HepG2 (cell line): ENCODE measurements around the gene MS4A18. TPM values are rescaled to one million over a fixed set of nuclear protein-coding genes. Genes with fewer than 3 reads are reported as not detected.

Experiments used
- ATAC-seq: fragments of 200-7000 bp; cut with Tn5 transposase; 3 replicates; pipeline ENCODE4 v1.9.1; 2020; ENCODE audit warnings: mild to moderate bottlenecking, moderate library complexity
- BruUV-seq: library from RNA; stranded (reverse); fragments of 400-500 nt; replicated peaks from 2 replicates; lab custom pipeline; 2021; lab: Mats Ljungman, UMichigan
- CTCF ChIA-PET: fragments of 300-600 bp; formaldehyde crosslinking; extraction: SDS; loops from one replicate; lab custom pipeline; 2021; ENCODE audit warnings: low total read pairs, inconsistent platforms, low intra/inter-chr PET ratio; lab: Yijun Ruan, JAX
- POLR2A ChIA-PET: fragments of 350-600 bp; sonication (Branson Sonifier 250); formaldehyde crosslinking; loops from one replicate; lab custom pipeline; 2020; ENCODE audit warnings: antibody characterized with exemption, inconsistent platforms; lab: Yijun Ruan, JAX
- DNase-seq: peaks from one replicate; pipeline ENCODE4 v3.0.0-alpha.2; 2015; ENCODE audit warnings: low spot score
- FAIRE-seq: peaks from 3 replicates; lab custom pipeline; 2011; peaks lifted over from hg19 to GRCh38; lab: Jason Lieb, UNC
- H2AFZ ChIP-seq: one replicate; pipeline ENCODE4 v1.6.1; 2011; ENCODE audit warnings: low read length, inconsistent platforms
- H3K27ac ChIP-seq: fragments of 300-600 bp; 3 replicates; pipeline ENCODE4 v1.8.0; 2011; ENCODE audit warnings: mixed run types, mild to moderate bottlenecking, mixed read lengths, low read length, inconsistent platforms; ENCODE audit not compliant: insufficient read depth; ENCODE audit errors: extremely low read length
- H3K27me3 ChIP-seq, 2 experiments: fragments of 200-600 bp in 1 of 2; 2 replicates in 1 of 2; 3 replicates in 1 of 2; pipeline versions ENCODE4 v1.6.0 to v1.8.0; 2011; ENCODE audit warnings: low read length in 2 of 2, mild to moderate bottlenecking in 2 of 2, moderate library complexity in 2 of 2, inconsistent platforms in 1 of 2; ENCODE audit not compliant: insufficient read depth in 2 of 2, control insufficient read depth in 1 of 2
- H3K36me3 ChIP-seq, 2 experiments: fragments of 200-600 bp in 1 of 2; replicated peaks in 1 of 2; 2 replicates in 1 of 2; 3 replicates in 1 of 2; pipeline versions ENCODE4 v1.5.1 to v1.8.0; 2011; ENCODE audit warnings: low read length in 2 of 2, inconsistent platforms in 1 of 2; ENCODE audit not compliant: insufficient read depth in 2 of 2, control insufficient read depth in 1 of 2
- H3K4me1 ChIP-seq: 2 replicates; pipeline ENCODE4 v1.5.1; 2012; ENCODE audit warnings: low read length, inconsistent platforms; ENCODE audit not compliant: insufficient read depth
- H3K4me2 ChIP-seq: 2 replicates; pipeline ENCODE4 v1.6.0; 2011; ENCODE audit warnings: low read depth, low read length, inconsistent platforms
- H3K4me3 ChIP-seq, 3 experiments: fragments of 200-600 bp in 1 of 3; sonication (generic), shearing (Covaris generic) in 1 of 3; replicated peaks in 1 of 3; 2 replicates each; pipeline ENCODE4 v1.5.1; 2011 to 2016; ENCODE audit warnings: low read length in 3 of 3, inconsistent platforms in 2 of 3, low read depth in 2 of 3, mild to moderate bottlenecking in 2 of 3, control low read depth in 1 of 3, mixed read lengths in 1 of 3; ENCODE audit not compliant: insufficient read depth in 1 of 3
- H3K79me2 ChIP-seq: one replicate; pipeline ENCODE4 v1.6.1; 2011; ENCODE audit warnings: low read length, inconsistent platforms; ENCODE audit not compliant: insufficient read depth
- H3K9ac ChIP-seq: 2 replicates; pipeline ENCODE4 v1.6.0; 2011; ENCODE audit warnings: mild to moderate bottlenecking, low read depth, low read length, inconsistent platforms; ENCODE audit not compliant: insufficient read depth
- H3K9me3 ChIP-seq: 2 replicates; pipeline ENCODE4 v1.5.1; 2012; ENCODE audit warnings: mild to moderate bottlenecking, low read length
- H4K20me1 ChIP-seq: 2 replicates; pipeline ENCODE4 v1.6.0; 2011; ENCODE audit warnings: inconsistent platforms, mild to moderate bottlenecking, low read length, moderate library complexity; ENCODE audit not compliant: insufficient read depth
- ATF7 ChIP-seq, 2 experiments: fragments of 450-650 bp in 1 of 2; sonication (generic) in 1 of 2; formaldehyde crosslinking in 1 of 2; IDR thresholded peaks; 2 replicates each; pipeline versions ENCODE4 v1.4.0 to v1.6.1; 2016 to 2020; ENCODE audit warnings: antibody characterized with exemption in 1 of 2, mild to moderate bottlenecking in 1 of 2, missing genetic modification reagents in 1 of 2
- MED1 ChIP-seq: sonication (generic); formaldehyde crosslinking; IDR thresholded peaks from 2 replicates; pipeline ENCODE4 v1.4.0; 2020; ENCODE audit warnings: missing genetic modification reagents
- PCBP1 ChIP-seq: fragments of 200-400 bp; formaldehyde crosslinking; IDR thresholded peaks from 2 replicates; pipeline ENCODE4 v1.6.1; 2017; ENCODE audit warnings: mild to moderate bottlenecking, low read depth, low read length, borderline replicate concordance
- SRF ChIP-seq: IDR thresholded peaks from 2 replicates; pipeline ENCODE4 v1.6.1; 2011; ENCODE audit warnings: mild to moderate bottlenecking, low read depth, low read length, moderate library complexity
- ZSCAN21 ChIP-seq: sonication (generic); formaldehyde crosslinking; IDR thresholded peaks from 2 replicates; pipeline ENCODE4 v1.8.0; 2022; ENCODE audit warnings: mild to moderate bottlenecking, missing genetic modification reagents, moderate library complexity, borderline replicate concordance
- WGBS: methylation state at CpG from one replicate; pipeline ENCODE4 v1.1.6; 2017; ENCODE audit warnings: low lambda C conversion rate; 5-methylcytosine and 5-hydroxymethylcytosine counted together
- in situ Hi-C: cut with HindIII; loops from 2 replicates; pipeline ENCODE4 v1.10.0; 2017; ENCODE audit warnings: low pct_unique_long_range_greater_than_20kb; ENCODE audit not compliant: extremely low pct_ligation_motif_present
- intact Hi-C: fragments of 100-400 bp; cut with micrococcal nuclease; formaldehyde crosslinking; loops from one replicate; pipeline ENCODE4 v1.10.0; 2022; ENCODE audit not compliant: unreplicated experiment
- polyA plus RNA-seq, 8 experiments: library from polyadenylated mRNA; depleted of rRNA in 3 of 8; stranded (reverse) in 7 of 8; unstranded in 1 of 8; fragments of >200 nt; fragmentation: Illumina TruSeq in 4 of 8; extraction: Trizol in 4 of 8; gene quantifications; 2 replicates each; pipeline versions ENCODE4 v1.2.1 to v1.2.3, GENCODE V29; 2011 to 2016; ENCODE audit warnings: low read depth in 4 of 8, missing spikeins in 1 of 8, mixed read lengths in 1 of 8; ENCODE audit not compliant: insufficient read depth in 1 of 8
- total RNA-seq, 5 experiments: library from RNA; depleted of rRNA; stranded (reverse); fragments of >200 nt; fragmentation: Illumina TruSeq; extraction: Trizol; gene quantifications; 2 replicates each; pipeline ENCODE4 v1.2.3, GENCODE V29; 2016; ENCODE audit warnings: low read depth in 1 of 5
- TF ChIP-seq, protein P1 (sequence below): sonication (generic); formaldehyde crosslinking; IDR thresholded peaks from 2 replicates; pipeline ENCODE4 v1.5.1; 2020; ENCODE audit warnings: missing genetic modification reagents, mild to moderate bottlenecking, borderline replicate concordance
- TF ChIP-seq, protein P2 (sequence below): sonication (generic); formaldehyde crosslinking; IDR thresholded peaks from 2 replicates; pipeline ENCODE4 v1.8.0; 2022; ENCODE audit warnings: mild to moderate bottlenecking, missing genetic modification reagents, borderline replicate concordance

The MS4A18 gene
- total and polyA plus RNA-seq, 2 of the 13 experiments (the other 11 are each of a cell fraction or from before 2014, with no cell fraction given), result not detected

DNA sequence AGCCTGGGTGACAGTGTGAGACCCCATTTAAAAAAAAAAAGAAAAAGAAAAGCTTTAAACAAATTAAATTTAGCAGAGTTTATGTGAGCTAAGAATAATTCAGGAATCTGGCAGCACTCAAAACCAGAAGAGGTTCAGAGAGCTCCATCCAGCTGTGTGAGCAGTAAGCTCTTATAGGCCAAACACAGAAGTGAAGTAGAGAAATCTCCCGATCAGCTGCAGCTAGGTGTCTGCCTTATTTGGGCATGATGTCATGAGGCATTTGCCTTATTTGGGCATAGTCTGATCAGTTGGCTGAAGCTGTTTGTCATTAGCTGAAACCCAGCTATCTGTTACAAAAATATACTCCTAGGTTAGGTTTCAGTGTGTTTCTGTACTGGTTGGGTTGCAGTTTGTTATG is 40.4 kb downstream of the MS4A18 start:
- no peak for ATAC-seq
- BruUV-seq, result no TSS peak
- intact Hi-C loops (loop anchor here (5.0 kb wide), 1 partner anchor 403 kb away; no protein-coding TSS in a partner anchor), in situ Hi-C loops (no loop called here)
- H4K20me1 ChIP-seq, result no peaks in the 10 kb centered on the region
- no peak for DNase-seq
- no peaks in the 10 kb centered on the region for H3K4me1 ChIP-seq
- H3K4me2 ChIP-seq, result no peak overlapping the region
- ChIA-PET CTCF (no interaction called here), POLR2A (no interaction called here)
- H3K9me3 ChIP-seq, result no peaks in the 10 kb centered on the region
- no peak overlapping the region for H3K9ac ChIP-seq
- H3K79me2 ChIP-seq, result no peaks in the 10 kb centered on the region
- FAIRE-seq, result no peak
- peaks cover 1 to 23% of the 10 kb centered on the region in 2 experiments; a peak in 2 of 5 replicates for H3K27me3 ChIP-seq
- 0% methylated on average over 1 of the region's 1 CpG for WGBS
- H2AFZ ChIP-seq, result no peak overlapping the region
- TF ChIP-seq SRF, result peak; percentile 92
- no peak for TF ChIP-seq PCBP1
- TF ChIP-seq, protein P1, sequence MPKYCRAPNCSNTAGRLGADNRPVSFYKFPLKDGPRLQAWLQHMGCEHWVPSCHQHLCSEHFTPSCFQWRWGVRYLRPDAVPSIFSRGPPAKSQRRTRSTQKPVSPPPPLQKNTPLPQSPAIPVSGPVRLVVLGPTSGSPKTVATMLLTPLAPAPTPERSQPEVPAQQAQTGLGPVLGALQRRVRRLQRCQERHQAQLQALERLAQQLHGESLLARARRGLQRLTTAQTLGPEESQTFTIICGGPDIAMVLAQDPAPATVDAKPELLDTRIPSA (CRISPR knock-in tag), result no peak
- 0 out of 2 replicates have a peak, but pooled peaks have one; percentile 5 for TF ChIP-seq ATF7 (IDR thresholded peaks at IDR 0.05)
- no peak for TF ChIP-seq ATF7 (CRISPR knock-in tag; IDR thresholded peaks at IDR 0.05)
- no peak overlapping the region for H3K4me3 ChIP-seq
- no peak overlapping the region for H3K27ac ChIP-seq
- no peaks in the 10 kb centered on the region for H3K36me3 ChIP-seq

DNA sequence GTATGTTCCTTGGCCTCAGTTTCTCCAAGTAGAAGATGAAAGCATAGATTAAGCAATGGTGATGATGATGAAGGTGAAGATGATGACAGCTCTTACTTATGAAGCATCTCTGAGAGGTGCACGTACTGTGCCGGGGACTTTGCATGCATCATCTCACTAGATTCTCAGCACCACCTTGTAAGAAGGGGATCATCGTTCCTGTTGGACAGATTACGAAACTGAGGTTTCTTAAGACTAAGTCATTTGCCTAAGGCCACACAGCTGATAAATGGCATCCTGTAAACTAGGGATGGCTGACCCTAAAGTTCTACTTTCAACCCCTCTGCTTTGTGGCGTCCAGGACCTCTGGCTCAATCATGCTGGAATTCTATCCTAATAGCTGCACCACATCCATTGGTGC is 40.8 kb downstream of the MS4A18 start:
- H3K9ac ChIP-seq, result no peak overlapping the region
- no TSS peak for BruUV-seq
- 44% methylated on average over 5 of the region's 5 CpGs for WGBS
- no peaks in the 10 kb centered on the region for H3K9me3 ChIP-seq
- no peak overlapping the region for H2AFZ ChIP-seq
- peaks cover 0 to 23% of the 10 kb centered on the region in 2 experiments; a peak in 2 of 5 replicates for H3K27me3 ChIP-seq
- H3K4me3 ChIP-seq, result no peak overlapping the region
- ChIA-PET POLR2A (no interaction called here), CTCF (no interaction called here)
- H3K36me3 ChIP-seq, result no peaks in the 10 kb centered on the region
- intact Hi-C loops, result no loop called here
- ATAC-seq (no peak), DNase-seq (no peak), FAIRE-seq (no peak)
- in situ Hi-C loops, result no loop called here
- H3K27ac ChIP-seq, result no peak overlapping the region
- TF ChIP-seq, protein P2, sequence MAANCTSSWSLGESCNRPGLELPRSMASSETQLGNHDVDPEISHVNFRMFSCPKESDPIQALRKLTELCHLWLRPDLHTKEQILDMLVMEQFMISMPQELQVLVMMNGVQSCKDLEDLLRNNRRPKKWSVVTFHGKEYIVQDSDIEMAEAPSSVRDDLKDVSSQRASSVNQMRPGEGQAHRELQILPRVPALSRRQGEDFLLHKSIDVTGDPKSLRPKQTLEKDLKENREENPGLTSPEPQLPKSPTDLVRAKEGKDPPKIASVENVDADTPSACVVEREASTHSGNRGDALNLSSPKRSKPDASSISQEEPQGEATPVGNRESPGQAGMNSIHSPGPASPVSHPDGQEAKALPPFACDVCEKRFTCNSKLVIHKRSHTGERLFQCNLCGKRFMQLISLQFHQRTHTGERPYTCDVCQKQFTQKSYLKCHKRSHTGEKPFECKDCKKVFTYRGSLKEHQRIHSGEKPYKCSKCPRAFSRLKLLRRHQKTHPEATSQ (CRISPR knock-in tag), result no peak
- TF ChIP-seq MED1 (CRISPR knock-in tag) (no peak), ZSCAN21 (CRISPR knock-in tag) (no peak)
- no peaks in the 10 kb centered on the region for H3K4me1 ChIP-seq
- no peaks in the 10 kb centered on the region for H3K79me2 ChIP-seq
- no peak overlapping the region for H3K4me2 ChIP-seq
- H4K20me1 ChIP-seq, result no peaks in the 10 kb centered on the region
